Superior temporal gyrus (tissue), 1 donor: ENCODE data around the gene ETV6.
"Not testable (repeated sequence)": the region's sequence is repeated elsewhere in the genome, so short reads cannot be mapped to it uniquely, and the experiment has no call there.

Source experiments
- DNase-seq: peaks from one replicate; pipeline ENCODE4 v3.0.0-alpha.2; 2016; ENCODE audit errors: extremely low spot score

The ETV6 gene

DNA sequence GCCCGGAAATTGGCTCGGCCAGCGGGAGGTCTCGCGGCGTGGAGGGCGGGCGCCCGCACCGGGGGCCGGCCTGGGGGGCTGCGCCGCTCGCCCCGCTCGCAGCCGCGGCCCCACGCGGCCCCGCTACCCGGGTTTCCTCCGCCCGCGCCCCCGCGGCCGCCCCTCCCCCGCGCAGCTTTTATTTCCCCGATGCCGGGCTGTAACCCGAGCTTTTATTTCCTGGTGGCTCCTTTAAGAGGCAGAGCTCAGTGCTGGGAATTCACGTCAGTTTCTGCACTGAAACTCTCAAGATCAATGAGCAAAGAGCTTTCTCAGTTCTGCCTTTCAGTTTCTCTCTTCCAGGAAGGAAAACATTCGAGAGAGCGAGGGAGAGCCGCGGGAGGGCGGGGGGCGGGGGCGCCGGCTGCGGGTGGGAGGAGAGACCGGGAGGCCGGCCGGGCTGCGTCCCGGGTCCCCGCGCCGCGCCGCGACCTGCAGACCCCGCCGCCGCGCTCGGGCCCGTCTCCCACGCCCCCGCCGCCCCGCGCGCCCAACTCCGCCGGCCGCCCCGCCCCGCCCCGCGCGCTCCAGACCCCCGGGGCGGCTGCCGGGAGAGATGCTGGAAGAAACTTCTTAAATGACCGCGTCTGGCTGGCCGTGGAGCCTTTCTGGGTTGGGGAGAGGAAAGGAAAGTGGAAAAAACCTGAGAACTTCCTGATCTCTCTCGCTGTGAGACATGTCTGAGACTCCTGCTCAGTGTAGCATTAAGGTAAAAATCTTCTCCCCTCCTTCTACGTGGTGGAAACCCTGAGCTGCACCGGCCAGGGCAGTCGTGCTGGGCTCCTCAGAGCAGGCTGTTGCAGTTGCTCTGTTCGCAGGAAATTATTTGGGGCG lies at the start of gene ETV6:
TSS of gene ETV6 (plus strand) at position 262 of the 873 bp plus-strand sequence. CDS start at position 716, 454 bp downstream.
- peak; percentile 80 for DNase-seq

DNA sequence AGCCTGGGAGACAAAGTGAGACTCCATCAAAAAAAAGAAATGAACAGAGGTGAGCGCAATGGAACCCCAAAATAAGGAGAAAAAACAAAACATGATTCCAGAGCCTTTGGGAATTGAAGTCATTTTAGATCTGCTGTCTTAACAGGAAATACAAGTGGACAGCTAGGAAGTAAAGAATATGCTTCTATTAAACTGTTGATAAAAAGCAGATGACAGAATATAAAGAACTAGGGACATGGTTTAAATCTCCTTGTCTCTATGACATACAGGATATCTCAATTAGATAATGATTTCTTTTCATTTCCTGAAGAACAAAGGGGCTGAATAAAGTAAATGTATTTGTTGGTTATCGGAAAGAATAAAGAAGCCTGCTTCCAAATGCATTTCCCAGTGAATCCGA lies 49.3 kb upstream of the ETV6 start:
- no peak for DNase-seq

DNA sequence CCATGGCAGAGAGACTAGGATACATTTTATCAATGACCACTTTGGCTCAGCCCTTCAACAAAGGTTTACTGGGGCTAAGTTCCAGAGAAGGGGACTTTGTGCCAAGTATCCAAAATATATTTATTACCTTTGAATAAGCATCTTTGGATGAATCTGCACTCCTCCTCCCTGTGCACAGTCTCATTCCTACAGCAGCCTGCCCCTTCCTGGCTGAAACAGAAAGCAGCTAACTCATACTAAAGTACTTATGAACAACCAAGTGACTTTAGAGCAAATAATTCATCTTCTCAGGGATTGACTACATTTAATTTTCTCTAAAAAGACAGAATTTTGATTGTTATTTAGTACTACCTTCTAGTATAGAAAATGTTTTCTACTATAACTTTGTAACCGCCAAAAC lies 47.8 kb upstream of the ETV6 start:
- no peak for DNase-seq

DNA sequence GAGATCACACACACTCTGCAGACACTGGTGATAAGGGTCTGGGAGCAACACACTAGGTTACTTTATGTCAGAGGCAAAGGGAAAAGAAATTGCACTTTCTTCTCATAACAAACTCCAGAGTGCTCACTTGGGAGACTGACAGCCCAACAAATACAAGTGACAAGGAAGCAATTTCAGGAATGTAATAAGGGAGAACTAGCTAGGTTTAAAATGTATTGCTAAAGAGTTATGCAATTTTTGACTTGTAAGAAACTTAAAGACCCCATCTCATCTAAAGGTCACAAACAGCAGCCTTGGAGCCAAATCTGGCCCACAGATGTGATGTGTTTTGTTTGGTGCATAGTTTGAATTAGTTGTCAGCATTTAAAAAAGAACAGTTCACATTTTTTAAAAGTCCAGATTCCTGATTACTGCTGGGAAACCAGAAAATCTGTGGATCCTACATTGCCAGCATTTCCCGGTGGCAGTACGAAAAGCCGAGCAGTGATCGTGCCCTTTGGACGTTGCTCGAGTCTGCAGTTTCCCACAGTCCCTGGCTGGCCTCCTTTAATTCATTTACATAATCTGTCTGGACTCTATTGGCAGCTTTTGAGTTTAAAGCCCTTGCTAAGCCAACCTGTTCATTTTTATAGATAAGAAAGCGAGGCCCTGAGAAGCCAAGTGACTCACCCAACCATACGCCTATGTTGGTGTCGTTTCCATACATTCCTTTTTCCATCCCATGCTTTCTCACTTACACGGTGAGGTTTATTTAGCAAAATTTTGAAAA lies 42.0 kb upstream of the ETV6 start:
- no peak for DNase-seq

DNA sequence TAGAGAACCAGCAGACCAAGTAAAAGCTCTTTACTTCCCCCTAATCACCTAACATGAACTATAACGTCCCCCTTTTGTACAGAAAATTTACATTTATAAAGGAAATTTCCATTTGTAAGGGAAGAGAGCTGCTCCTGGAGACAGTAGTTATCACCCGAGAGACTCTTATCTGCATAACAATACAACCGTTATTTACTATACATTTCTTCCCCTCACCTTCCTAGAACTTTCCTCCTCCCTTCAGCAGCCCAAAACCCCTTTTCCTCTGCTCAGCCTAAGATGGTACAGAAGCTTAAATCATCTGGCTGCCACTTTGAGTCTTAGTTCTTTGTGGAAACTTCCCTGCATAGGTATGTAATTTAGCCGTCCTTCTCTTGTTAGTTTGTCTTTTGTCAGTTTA lies 40.4 kb upstream of the ETV6 start:
- DNase-seq: no peak

DNA sequence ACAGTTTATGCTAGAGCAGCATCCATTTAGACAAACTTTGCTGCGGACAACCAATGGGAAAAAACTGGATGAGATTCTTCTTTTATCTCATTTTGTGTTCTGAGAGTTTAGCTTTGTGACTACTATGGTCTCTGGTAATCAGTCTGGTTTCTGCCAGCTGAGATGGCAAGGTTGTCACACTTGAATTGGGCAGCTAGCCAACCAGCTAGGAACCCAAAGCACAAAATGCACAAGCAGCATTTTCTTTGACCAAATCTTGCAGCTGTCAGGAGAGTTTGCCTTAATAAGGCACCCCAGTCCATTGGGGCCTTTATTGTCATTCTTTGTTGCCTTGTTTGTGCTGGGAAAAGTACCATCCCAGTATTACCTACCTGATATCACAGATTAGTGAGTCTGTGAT lies 34.0 kb upstream of the ETV6 start:
- no peak for DNase-seq

DNA sequence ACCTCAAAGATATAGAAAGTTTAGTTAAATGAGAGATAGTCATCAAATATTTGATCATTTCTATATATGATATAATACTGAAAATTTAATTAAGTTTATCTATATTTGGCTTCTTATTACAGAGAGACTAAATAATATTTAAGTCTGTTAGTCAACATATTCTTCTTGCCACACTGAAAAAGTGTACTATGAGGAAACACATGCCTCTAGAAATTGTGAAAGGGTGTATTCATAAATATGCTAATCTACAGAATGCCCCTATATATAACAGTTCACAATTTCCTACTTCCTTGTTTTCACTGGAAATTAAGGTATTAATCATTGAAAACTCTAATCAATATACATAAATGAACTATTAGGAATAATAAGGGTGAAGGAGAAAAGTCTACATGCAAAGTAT lies 31.4 kb upstream of the ETV6 start:
- no peak for DNase-seq

DNA sequence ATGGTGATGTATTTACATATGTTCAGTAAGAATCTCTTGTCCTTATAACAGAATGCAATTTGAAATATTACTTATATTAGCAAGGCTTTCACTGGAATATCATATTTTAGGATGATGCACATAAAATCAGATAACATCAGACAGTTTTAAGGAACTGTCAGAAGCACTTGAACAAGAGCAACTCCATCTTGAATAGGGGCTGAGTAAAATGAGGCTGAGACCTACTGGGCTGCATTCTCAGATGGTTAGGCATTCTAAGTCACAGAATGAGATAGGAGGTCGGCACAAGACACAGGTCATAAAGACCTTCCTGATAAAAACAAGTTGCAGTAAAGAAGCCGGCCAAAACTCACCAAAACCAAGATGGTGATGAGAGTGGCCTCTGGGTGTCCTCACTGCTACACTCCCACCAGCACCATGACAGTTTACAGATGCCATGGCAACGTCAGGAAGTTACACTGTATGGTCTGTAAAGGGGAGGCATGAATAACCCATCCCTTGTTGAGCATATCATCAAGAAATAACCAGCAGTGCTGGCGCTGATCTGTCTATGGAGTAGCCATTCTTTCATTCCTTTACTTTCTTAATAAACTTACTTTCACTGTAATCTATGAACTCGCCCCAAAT lies 27.6 kb upstream of the ETV6 start:
- peak; percentile 28 for DNase-seq

DNA sequence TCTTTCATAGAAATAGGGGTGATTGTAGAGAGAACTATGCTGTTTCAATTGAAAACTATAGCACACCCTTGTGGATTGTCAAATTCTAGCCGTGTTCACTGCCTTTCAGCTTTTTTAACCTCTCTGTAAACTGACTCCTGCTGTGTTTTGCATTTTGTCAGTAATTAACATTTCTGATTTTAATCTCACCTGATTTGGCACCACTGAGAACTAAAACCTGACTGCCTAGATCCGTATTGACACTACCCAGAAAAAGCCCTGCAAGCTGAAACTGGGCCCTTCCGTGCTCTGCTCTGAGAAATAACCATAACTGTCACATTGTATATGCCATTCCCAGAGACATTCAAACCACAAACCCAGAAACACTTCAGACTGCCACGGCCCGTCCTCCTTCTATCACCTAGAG lies 26.6 kb upstream of the ETV6 start:
- no peak for DNase-seq

DNA sequence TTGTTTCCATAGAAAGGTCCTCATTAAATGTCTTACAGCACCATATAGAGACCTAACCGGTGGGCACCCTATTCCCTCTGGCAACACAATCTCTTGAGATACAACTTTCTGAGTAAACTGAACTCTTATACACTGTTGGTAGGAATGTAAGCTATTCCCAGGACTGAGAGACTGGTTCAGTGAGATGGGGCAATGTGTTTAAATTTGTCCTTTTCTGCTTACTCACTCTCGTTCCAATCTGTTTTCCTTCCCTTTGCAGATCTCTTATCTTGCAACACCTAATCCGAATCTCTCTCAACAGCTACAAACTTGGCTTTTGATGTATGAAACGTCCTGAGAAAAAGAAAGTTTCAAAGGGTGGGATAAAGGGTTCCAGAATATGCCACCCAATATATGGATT lies 26.1 kb upstream of the ETV6 start:
- no peak for DNase-seq

DNA sequence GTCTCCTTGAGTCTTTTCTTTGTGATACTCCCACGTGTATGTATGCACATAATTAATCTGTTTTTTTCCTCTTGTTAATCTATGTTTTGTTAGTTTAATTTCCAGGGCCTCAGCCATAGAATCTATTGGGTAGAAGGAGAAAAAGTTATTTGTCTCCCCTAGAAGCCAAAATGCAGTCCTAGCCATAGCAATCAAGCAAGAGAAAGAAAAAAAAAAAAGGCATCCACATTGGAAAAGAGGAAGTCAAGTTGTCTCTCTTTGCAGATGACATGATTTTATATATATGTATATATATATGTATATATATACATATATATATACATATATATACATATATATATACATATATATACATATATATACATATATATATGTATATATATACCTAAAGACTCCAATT lies 25.4 kb upstream of the ETV6 start:
- DNase-seq: no peak

DNA sequence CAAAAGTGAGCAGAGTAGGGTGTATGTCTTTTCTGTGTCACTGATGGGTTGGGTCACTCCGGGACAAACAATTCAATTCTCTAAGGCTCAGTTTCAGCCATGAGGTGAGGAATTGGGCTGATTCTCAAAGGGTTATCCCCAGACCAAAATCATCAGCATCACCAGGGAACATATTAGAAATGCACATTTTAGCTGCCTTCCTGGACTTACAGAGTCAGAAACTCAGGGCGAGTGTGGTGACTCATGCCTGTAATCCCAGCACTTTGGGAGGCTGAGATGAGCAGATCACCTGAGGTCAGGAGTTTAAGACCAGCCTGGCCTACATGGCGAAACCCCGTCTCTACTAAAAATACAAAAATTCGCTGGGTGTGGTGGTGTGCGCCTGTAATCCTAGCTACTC lies 21.8 kb upstream of the ETV6 start:
- not testable (repeated sequence) for DNase-seq

DNA sequence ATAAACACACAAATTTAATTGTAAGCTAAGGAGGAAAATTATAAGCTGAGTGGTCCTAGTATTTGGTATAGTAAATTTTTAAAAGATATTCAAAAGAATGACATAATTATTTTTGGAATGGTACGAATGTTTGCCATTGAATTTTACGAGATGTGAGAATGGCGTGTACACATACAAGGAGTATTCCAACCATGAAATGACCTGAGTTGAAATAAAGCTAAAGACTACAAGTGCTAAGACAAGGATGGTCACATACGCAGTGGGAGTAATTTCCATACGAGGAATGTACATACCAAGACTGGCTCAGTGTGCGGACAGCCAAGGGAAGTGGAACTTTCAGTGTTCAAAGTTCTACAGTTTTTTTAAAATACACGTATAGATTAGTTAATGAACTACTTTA lies 21.1 kb upstream of the ETV6 start:
- no peak for DNase-seq

DNA sequence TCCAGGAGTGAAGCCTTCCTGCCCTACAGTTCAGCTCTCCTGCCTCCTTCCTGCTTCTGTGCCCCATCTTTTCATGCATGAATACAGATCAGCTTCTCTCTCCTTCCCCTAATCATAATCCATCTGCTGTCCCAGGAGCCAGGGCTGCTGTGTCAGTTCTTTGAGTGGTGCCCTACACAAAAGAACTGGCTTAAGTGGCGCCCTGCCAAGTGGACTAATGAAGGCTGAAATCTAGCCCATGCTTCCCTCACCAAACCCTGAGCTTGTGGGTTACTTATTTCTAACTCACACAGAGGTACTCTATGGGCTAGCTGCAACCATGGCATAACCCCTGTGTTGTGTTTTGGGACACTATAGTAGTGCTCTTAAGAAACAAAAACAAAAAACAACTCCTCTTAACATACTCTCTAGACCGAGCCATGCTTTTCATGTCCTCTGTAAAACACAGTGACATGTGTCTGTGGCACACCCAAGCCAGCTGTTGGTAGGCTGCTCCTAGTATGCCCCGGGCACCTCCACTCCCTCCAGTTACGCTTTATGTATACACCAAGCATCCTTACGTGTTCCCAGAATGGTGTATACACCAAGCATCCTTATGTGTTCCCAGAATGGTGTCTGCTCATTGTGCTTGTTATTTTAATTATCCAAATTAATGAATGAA lies 19.3 kb upstream of the ETV6 start:
- DNase-seq: no peak

DNA sequence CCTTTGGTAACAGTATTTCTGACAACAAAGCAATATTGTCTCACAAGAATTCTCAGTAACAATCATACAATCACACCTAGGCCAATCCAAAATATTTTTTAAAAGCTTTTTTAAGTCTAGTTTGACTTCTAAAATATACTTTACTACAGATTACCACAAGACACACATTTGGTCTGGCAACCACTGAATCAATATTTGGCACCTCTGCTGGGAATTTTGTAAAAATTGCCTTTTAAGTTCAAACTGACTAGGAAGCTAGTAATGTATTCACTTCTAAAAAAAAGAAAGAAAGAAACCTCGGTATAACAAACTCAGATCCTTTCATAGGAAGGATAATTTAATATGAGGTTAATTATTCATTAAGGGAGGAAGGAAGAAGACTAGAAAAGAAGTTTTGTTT lies 18.2 kb upstream of the ETV6 start:
- no peak for DNase-seq

DNA sequence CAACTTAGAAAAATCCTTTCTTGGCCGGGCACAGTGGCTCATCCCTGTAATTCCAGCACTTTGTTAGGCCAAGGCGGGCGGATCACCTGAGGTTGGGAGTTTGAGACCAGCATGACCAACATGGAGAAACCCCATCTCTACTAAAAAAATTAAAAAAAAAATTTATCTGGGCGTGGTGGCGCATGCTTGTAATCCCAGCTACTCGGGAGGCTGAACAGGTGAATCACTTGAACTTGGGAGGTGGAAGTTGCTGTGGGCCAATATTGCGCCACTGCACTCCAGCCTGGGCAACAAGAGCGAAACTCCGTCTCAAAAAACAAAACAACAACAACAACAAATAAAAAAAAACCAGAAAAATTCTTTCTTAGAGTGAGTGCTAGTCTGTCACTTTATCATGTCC lies 17.6 kb upstream of the ETV6 start:
- DNase-seq: not testable (repeated sequence)

DNA sequence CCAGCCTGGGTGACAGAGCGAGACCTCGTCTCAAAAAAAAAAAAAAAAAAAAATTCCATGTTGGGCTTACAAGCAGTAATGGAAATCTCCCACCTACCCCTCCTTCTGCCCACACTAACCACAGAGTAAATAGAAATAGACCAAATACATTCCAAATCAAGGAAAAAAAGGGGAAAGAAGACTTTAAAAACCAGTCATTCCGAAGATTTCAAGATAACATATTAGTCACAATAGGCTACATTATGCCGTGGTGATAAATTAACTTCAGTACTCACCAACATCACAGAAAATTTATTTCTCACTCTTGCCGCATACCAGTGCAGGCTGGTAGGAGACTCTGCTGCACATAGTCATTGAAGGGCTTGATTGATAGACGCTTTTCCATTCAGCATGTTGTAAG lies 15.5 kb upstream of the ETV6 start:
- DNase-seq: no peak

DNA sequence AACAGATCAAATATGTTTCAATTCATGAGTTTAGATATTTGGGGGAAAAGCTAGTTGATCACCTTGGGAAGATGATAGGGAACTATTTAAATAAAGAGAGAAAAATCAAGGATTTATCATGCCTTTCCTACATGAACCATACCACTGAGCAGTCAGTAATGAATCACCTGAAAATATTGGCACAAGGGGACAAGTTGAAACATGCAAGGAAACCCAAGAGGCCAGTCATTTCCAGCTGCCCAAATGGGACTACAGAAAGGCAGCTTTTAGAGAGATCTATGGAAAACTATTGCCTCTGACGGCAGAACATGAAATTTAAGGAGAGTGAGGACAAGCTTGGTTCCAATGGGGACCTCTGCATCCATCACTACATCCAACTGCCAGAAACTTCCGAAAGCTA lies 14.1 kb upstream of the ETV6 start:
- no peak for DNase-seq

DNA sequence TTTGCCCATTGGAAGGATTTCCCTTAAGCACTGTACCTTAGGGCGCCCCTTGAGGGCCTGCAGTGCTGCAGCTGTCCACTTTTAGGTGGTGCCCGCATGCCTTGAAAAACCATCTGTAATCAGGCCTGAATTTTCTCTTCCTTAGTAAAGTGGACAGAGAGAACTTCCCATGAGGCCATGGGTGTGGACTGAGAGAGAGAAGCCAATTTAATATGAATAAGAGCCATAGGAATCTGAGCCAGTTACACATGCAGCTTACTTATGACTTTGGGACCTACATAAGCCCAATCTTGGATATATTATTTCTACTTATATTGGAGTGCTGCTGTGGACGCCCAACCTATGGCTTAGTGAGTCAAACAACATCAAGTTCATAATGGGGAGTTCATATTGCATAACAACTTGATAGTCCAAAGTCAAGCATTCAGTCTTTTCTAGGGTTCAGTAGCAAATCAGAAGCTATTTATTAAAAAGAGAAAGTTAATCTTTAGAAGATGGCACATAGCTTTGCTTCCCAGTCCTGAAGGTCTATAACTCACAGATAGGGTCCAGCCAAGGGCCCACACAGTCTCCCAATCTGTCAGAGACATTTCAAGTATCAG lies 11.1 kb upstream of the ETV6 start:
- DNase-seq: no peak

DNA sequence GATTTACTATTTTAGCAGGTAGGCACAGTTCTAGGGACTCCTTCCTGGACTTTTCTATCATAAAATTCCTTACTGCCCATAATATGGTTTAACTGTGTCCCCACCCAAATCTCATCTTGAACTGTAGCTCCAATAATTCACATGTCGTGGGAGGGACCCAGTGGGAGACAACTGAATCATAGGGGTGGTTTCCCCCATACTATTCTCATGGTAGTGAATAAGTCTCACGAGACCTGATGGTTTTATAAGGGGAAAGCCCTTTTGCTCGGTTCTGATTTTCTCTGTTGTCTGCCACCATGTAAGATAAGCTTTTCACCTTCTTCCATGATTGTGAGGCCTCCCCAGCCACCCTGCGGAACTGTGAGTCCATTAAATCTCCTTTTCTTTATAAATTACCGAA lies 10.0 kb upstream of the ETV6 start:
- no peak for DNase-seq

DNA sequence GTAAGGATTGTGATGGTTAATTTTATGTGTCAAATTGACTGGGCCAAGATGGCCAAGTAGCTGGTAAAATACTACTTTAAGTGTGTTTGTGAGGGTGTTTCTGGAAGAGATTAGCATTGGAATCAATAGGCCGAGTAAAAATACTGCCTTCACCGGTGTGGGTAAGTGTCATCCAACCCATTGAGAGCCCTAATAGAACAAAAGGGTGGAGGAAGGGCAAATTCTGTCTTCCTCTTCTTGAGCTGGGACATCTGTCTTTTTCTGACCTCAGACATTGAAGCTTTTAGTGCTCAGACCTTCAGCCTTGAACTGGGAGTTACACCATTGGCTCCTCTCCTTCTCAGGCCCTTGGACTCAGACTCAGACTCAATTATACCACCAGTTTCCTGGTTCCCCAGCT lies 8.0 kb upstream of the ETV6 start:
- no peak for DNase-seq

DNA sequence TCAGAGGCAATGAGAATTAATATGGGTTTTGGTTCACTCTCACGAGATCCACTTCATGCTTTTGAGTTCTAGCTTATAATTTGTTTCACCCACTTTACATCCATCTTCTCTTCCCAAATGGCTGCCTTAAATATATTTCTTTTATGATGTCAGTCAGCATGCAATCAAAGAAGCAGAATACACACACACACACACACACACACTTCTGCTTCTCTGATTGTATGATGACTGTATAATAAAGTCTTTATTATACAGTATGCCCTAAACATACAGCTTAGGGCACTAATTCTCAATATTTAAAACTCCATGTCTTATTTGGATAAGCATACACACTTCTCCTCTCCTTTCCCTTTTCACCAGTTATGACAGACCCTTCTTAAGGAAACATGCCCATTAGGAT lies 6.7 kb upstream of the ETV6 start:
- DNase-seq: no peak
